Measurements from ENCODE around the gene TMEM200B.
"Not testable (repeated sequence)": the region's sequence is repeated elsewhere in the genome, so short reads cannot be mapped to it uniquely, and the experiment has no call there.

Gene TMEM200B

DNA sequence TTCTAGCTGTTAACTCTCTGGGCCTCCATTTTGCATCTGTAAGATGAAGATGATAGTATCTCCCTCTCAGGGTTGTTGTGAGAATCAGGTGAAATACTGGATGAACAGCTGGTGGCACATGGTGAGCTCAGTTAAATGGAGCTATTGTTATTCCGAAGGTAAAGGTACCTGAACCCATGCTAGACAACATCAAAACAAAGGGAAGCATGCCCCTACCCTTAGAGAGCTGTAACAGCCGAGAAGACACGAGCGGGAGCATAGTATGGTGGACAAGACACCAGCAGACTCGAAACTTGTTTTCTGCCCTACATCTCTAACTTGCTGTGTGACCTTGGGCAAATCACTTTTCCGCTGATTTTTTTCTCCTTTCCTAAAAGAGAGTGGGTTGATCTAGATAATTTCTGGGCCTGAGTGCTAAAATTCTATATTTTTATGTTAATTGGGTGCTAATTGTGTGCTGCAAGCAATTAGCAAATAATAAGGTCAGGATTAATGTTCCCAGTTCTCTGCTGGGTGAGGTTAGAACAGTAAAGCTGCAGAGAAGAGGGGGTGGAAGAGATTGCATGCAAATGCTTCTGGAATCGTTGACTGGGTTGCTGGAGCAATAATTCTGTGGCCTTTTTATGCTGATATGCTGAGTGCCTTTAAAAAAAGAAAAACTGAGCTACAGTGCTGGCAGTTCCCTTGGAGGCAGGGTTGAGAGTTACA lies 10.8 kb downstream of the TMEM200B start:
- no peak for DNase-seq (ENCODE audit: low read depth in 2 of 2)

DNA sequence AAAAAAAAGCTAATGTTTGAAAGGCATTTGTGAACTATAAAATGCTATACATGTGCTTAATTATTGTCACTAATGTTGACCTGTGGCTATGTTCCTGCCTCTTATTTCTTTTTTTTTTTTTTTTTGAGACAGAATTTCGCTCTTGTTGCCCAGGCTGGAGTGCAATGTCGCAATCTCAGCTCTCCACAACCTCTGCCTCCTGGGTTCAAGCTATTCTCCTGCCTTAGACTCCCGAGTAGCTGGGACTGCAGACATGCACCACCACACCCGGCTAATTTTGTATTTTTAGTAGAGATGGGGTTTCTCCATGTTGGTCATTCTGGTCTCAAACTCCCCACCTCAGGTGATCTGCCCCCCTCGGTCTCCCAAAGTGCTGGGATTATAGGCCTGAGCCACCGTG lies 15.7 kb downstream of the TMEM200B start:
- not testable (repeated sequence) for DNase-seq (ENCODE audit: low read depth in 2 of 2)

DNA sequence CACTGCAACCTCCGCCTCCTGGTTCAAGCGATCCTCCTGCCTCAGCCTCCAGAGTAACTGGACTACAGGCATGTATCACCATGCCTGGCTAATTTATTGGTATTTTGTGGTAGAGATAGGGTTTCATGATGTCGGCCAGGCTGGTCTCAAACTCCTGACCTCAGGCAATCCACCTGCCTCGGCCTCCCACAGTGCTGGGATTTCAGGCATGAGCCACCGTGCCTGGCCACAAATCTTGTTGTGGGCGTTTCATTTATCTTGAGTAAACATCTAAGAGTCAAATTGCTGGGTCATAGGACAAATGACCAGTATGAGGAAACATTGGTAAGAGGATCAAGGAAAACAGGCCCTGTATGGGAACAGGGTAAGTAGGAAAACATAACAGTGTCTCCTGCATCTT lies 17.9 kb downstream of the TMEM200B start:
- no peak for DNase-seq (ENCODE audit: low read depth in 2 of 2)

DNA sequence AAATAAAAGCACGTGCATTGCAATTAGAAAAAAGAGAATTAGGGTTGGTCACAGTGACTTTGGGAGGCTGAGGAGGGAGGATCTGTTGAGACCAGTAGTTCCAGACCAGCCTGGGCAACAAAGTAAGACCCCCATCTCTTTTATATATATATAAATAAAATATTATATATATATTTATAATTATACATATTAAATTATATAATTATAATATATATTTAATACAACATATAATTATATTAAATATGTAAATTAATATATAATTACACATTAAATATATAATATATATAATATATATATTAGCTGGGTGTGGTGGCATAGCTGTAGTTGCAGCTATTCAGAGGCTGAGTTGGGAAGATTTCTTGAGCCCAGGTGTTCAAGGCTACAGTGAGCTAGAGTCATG lies 23.2 kb downstream of the TMEM200B start:
- DNase-seq (ENCODE audit: low read depth in 2 of 2): no peak

DNA sequence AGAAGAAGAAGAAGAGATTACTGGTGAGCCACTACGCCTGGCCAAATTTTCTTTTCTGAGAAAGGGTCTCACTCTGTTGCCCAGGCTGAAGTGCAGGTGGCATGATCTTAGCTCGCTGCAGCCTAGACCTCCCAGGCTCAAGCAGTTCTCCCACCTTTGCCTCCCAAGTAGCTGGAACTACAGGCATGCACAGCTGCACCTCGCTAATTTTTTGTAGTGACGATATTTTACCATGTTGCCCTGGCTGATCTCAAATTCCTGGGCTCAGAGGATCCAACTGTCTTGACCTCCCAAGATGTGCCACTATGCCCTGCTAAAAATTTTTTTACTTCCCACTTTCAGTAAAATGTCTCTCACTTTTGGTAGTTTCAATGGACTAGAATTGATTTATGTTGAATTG lies 24.4 kb downstream of the TMEM200B start:
- no peak for DNase-seq (ENCODE audit: low read depth in 2 of 2)

DNA sequence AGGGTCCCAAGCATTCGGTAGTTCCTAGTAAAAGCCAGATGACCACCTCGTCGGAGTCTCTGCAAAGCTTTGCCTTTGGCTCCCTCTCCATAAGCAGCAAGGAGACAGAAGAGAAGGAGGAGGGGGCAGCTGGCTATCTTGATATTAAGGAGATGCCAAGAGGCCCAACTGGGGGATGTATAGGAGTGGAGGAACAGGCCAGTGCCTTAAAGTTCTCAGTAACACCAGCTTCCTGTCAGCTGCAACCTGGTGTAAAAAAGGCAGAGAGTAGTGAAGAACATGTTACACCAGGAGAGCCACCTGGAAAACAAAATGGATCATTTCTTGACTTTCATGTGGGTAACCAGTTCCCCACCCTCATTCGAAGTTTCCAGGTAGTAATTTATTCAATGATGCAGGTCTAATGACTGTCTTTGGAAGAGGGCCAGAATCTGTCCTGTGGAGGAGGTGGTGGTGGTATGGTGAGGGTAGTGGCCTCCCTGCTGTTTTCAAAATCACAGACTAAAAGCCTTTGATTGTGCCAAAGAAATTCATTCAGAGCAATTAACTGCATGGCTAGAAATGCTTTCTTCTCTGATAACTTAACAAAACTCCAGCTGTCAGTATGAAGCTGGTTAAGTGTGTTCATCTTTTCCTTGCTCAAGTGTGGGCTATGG lies 27.3 kb downstream of the TMEM200B start:
- no peak for DNase-seq (ENCODE audit: low read depth in 2 of 2)

DNA sequence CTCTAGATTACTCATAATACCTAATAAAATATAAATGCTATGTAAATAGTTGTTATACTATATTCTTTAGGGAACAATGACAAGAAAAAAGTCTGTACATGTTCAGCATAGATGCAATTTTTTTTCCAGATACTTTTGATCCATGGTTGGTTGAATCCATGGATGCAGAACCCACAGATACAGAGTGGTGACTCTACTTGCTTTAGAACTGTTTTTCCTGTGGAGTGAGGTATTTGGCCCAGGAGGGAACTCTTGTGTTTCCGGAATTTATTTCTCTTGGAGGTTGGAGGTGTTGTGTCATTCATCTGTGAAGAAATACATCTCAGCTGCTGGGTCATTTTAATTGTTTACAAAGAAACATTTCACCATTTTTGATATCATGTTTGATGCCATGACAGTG lies 28.7 kb downstream of the TMEM200B start:
- no peak for DNase-seq (ENCODE audit: low read depth in 2 of 2)

DNA sequence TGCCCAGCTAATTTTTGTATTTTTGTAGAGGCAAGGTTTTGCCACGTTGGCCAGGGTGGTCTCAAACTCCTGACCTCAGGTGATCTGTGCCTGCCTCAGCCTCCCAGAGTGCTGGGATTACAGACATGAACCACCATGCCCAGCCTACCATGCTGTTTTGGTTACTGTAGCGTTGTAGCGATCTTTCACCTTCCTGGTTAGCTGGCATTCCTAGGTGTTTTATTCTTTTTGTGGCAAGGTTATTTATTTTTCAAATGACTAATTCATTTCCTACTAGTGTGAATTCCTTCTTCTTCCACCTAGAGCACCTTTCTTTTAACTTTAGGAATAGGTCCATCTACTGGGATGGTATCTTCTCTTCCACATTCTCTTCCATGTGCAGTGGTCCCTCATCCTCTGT lies 29.3 kb downstream of the TMEM200B start:
- no peak for DNase-seq (ENCODE audit: low read depth in 2 of 2)

DNA sequence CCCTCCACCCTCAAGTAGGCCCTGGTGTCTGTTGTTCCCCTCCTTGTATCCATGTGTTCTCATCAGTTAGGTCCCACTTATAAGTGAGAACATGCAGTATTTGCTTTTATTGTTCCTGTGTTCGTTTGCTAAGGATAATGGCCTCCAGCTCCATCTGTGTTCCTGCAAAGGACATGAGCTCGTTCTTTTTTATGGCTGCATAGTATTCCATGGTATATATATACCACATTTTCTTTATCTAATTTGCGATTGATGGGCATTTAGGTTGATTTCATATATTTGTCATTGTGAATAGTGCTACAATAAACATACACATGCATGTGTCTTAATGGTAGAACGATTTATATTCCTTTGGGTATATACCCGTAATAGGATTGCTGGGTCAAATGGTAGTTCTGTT lies 31.0 kb downstream of the TMEM200B start:
- not testable (repeated sequence) for DNase-seq (ENCODE audit: low read depth in 2 of 2)

DNA sequence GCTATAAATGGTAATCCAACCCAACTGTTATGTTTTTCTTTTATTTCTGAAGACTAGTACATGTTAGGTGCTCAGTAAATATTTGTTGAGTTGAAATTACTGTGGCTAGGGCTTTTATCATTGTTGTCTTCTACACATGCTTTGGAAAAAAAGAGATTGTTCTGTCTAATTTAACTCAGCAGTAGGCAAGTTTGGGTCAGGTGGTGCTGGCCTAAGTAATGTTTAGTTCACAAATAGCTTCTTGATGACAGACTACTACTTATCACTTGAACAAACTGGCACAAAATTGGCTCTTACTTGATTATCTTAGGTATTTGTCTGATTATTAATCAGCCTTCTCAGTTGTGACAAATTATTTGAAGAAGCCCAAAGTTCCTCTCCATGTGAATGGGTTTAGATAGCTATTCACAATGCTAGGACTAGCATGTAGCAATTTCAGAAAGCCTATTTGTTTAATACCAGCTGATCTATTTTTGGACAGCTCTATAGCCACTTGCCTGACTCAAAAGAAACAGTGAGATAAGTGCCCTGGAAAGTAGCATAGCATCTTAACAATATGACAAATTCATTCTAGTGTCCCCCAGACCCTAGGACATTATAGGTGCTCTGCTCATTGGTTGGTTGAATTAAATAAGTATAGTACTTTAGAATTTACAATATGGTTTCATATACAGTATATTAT lies 32.6 kb downstream of the TMEM200B start:
- no peak for DNase-seq (ENCODE audit: low read depth in 2 of 2)

DNA sequence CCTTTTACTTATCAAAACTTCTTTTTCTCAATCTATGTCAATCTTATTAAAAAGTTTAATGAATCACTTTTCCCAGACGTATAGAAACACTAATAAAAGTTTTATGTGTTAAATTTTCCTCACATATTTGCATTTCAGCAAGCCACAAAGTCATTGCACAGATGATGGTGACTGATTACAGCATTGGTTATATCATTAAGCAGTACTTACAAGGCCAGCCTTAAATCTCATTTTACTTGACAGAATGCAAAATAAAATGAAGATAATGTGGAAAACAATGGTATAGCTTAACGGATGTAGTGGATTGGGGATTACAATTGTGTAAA lies 39.5 kb downstream of the TMEM200B start:
- no peak for DNase-seq (ENCODE audit: low read depth in 2 of 2)

DNA sequence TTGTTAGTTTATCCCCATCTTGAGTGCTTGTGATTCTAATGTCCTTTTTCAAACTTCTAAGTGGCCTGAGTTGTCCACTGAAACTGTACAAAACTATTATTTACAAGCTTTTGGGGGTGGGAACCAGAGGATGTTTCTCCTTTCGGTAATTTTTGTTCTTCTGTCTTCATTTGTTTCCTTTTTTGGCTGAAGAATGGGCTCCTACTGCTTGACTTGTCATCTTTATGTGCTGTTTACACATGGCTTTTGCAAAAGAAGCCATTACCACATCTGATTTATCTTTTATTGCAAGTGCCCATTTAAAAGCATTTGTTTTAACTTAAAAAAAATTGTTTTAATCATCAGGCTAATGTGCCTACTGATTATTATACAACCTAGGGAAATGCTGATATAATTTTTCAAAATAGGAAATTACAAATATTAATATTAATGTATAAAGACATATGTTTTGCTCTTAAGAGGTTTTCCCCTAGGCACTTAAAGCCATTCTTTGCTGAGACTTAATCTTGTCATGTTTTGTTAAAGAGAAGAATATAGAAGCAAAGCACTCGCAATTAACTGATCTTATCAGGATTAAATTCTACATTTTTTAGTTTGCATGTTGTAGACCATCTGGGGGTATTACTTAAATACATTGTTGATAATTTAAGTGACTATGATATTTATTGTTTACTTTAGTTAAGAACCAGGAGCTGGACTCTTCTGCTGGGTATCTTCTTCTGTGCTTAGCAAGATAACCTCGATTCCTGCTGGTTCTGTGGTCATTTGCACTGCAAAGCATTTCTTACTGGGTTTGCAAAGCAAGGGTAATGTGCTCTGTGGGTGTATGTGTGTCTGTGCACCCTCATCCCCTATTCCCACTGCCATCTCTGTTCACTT lies 40.1 kb downstream of the TMEM200B start:
- DNase-seq (ENCODE audit: low read depth in 2 of 2): no peak

DNA sequence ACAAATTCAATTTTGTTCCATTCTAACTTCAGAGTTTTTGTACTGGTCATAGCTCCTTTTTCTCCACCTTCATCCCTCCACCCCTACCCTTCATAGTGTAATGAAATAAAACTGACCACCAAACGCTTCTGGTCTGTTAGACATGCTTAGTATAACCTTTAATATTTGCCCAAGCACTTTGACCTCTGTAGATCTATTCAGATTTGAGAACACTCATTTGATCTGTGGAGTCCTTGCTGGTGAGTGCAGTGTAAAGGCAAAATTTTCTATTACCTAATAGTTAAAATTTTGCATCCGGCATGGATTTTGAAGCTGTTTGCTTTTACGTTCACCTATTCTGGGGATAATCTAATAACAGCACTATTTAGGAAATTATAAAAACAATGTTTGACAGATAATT lies 41.2 kb downstream of the TMEM200B start:
- no peak for DNase-seq (ENCODE audit: low read depth in 2 of 2)

DNA sequence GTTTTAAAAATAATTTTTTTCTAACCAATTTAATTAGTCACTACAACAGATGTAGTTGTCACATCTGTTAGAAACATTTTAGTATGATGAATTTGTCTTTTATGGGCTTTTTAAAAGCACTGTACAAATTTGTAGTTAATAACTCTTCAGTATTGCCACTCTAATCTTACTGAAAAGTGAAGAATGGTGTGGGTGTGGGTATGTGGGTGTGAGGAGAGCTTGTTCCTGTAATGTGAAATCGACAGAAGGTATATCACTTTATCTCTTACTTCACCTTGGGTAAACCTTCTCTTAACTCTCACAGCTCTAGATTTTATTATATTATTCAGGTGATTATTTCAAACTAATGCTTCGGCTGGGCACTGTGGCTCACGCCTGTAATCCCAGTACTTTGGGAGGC lies 42.5 kb downstream of the TMEM200B start:
- no peak for DNase-seq (ENCODE audit: low read depth in 2 of 2)

DNA sequence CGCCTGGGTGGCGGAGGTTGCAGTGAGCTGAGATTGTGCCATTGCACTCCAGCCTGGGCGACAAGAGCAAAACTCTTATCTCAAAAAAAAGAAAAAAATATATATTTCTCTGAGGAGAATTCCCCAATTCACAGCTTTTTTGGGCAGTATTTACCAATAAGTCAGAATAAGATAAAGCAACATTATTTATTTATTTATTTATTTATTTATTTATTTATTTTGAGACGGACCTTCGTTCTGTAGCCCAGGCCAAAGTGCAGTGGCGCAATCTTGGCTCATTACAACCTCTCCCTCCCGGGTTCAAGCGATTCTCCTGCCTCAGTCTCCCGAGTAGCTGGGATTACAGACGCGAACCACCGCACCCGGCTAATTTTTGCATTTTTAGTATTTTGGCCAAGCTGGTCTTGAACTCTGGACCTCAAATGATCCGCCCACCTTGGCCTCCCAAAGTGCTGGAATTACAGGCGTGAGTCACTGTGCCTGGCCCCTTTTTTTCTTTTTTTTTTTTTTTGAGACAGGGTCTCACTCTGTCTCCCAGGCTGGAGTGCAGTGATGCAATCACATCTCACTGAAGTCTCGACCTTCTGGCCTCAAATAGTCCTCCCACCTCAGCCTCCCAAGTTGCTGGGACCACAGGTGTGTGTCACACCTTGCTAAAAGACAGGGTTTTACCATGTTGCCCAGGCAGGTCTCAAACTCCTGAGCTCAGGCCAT lies 43.6 kb downstream of the TMEM200B start:
- DNase-seq (ENCODE audit: low read depth in 2 of 2): not testable (repeated sequence)

DNA sequence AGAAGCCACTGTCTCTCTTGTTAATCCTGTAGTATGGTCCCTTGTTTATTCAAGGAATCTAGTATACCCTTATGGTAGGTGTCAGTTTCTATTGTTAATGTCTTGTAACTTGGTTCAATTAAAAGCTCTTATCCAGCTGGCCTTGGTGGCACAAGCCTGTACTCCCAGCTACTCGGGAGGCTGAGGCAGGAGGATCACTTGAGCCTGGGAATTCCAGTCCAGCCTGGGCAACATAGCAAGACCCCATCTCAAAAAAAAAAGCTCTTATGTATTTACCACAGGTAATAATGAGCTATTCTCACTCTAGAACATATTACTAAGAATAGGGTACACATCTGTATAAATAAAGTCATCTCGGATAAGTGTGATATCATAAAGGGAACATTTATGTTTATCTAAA lies 46.5 kb downstream of the TMEM200B start:
- DNase-seq (ENCODE audit: low read depth in 2 of 2): no peak
